Kidney (tissue), 14 donors: ENCODE data around the gene TMEM235. TPM values are rescaled to one million over a fixed set of nuclear protein-coding genes. Genes with fewer than 3 reads are reported as not detected.

Experiments used
- DNase-seq, 5 donors: peaks; one replicate each; pipeline ENCODE4 v3.0.0-alpha.2; 2013 to 2020
- FAIRE-seq: peaks from 2 replicates; lab custom pipeline; 2012; peaks lifted over from hg19 to GRCh38; lab: Jason Lieb, UNC
- H3K27ac ChIP-seq, 2 donors: one replicate each; pipeline ENCODE4 v1.7.0; 2013; ENCODE audit warnings: low read depth in 2 of 2, low read length in 2 of 2, inconsistent platforms in 1 of 2
- H3K27me3 ChIP-seq: one replicate; pipeline ENCODE4 v1.7.1; 2013; ENCODE audit warnings: low read length, inconsistent platforms; ENCODE audit not compliant: control insufficient read depth, insufficient read depth
- H3K36me3 ChIP-seq, 3 donors: one replicate each; pipeline versions ENCODE4 v1.7.0 to v1.7.1; 2013; ENCODE audit warnings: low read length in 3 of 3, control low read depth in 1 of 3, inconsistent platforms in 1 of 3; ENCODE audit not compliant: insufficient read depth in 3 of 3, control insufficient read depth in 2 of 3
- H3K4me1 ChIP-seq, 3 donors: one replicate each; pipeline versions ENCODE4 v1.7.0 to v1.7.1; 2013; ENCODE audit warnings: low read length in 3 of 3, inconsistent platforms in 1 of 3, low read depth in 1 of 3; ENCODE audit not compliant: control insufficient read depth in 2 of 3, insufficient read depth in 2 of 3
- H3K4me3 ChIP-seq, 3 donors: one replicate each; pipeline versions ENCODE4 v1.7.0 to v1.8.1; 2013; ENCODE audit warnings: low read length in 3 of 3, control low read depth in 1 of 3, inconsistent platforms in 1 of 3
- H3K9ac ChIP-seq, 3 donors: one replicate each; pipeline versions ENCODE4 v1.7.0 to v1.7.1; 2013; ENCODE audit warnings: low read length in 3 of 3, control low read depth in 1 of 3, inconsistent platforms in 1 of 3
- H3K9me3 ChIP-seq, 3 donors: one replicate each; pipeline versions ENCODE4 v1.7.0 to v1.7.1; 2013; ENCODE audit warnings: low read length in 3 of 3, control low read depth in 1 of 3, inconsistent platforms in 1 of 3; ENCODE audit not compliant: control insufficient read depth in 2 of 3, insufficient read depth in 1 of 3
- CTCF ChIP-seq: IDR thresholded peaks from 3 replicates; pipeline ENCODE4 v1.5.1; 2012; ENCODE audit warnings: mild to moderate bottlenecking, moderate library complexity, borderline replicate concordance; ENCODE audit not compliant: insufficient read depth; ENCODE audit errors: extremely low read depth
- intact Hi-C: fragments of 100-400 bp; cut with DNase I; formaldehyde crosslinking; loops from one replicate; pipeline ENCODE4 v1.11.1; 2022
- polyA plus RNA-seq: library from polyadenylated mRNA; stranded (reverse); fragments of 350-450 nt; fragmentation: Illumina TruSeq; extraction: RNeasy Lipid Tissue Mini Kit (QIAGEN cat#74804); gene quantifications from one replicate; pipeline ENCODE4 v1.2.3, GENCODE V29; 2014; ENCODE audit warnings: low read depth, low replicate concordance; ENCODE audit not compliant: insufficient read depth
- total RNA-seq: library from RNA; stranded (reverse); fragmentation: NEBNext Ultra II Directional; extraction: Animal tissue kit (Norgen Biotek cat#: 25700); gene quantifications from one replicate; pipeline ENCODE4 v1.2.1, GENCODE V29; 2021
- donor health status: control.
- donor health status: control.
- donor health status: control.
- donor health status: control.
- donor health status: control.
- donor health status: DM: yes; HTN: yes; CAD: no.
- donor health status: Normal renal cell carcinoma (clear cell type).

TMEM235 gene
- total and polyA plus RNA-seq, 2 donors from 2014 or later = not detected

- H3K4me3 ChIP-seq = no peak overlapping the region
- DNase-seq (peak in 1 of 5 donors; percentile 51), FAIRE-seq (no peak)
- TF ChIP-seq CTCF = no peak
- no peaks in the 10 kb centered on the region for H3K9me3 ChIP-seq
- no peak overlapping the region for H3K27ac ChIP-seq
- H3K4me1 ChIP-seq = no peaks in the 10 kb centered on the region
- no peaks in the 10 kb centered on the region for H3K27me3 ChIP-seq
- no peaks in the 10 kb centered on the region for H3K36me3 ChIP-seq
- intact Hi-C loops = no loop called here
- no peak overlapping the region for H3K9ac ChIP-seq
These were observed 7.0 kb upstream of the TMEM235 start for GRCh38 chr17:78224231-78225087.

- no peaks in the 10 kb centered on the region for H3K9me3 ChIP-seq
- H3K4me1 ChIP-seq = no peaks in the 10 kb centered on the region
- no peak overlapping the region for H3K9ac ChIP-seq
- intact Hi-C loops = no loop called here
- H3K27ac ChIP-seq = no peak overlapping the region
- H3K4me3 ChIP-seq = no peak overlapping the region
- no peaks in the 10 kb centered on the region for H3K36me3 ChIP-seq
- DNase-seq (no peak), FAIRE-seq (no peak)
- no peaks in the 10 kb centered on the region for H3K27me3 ChIP-seq
- no peak for TF ChIP-seq CTCF
These were observed 6.2 kb upstream of the TMEM235 start for GRCh38 chr17:78225088-78225865.

DNA sequence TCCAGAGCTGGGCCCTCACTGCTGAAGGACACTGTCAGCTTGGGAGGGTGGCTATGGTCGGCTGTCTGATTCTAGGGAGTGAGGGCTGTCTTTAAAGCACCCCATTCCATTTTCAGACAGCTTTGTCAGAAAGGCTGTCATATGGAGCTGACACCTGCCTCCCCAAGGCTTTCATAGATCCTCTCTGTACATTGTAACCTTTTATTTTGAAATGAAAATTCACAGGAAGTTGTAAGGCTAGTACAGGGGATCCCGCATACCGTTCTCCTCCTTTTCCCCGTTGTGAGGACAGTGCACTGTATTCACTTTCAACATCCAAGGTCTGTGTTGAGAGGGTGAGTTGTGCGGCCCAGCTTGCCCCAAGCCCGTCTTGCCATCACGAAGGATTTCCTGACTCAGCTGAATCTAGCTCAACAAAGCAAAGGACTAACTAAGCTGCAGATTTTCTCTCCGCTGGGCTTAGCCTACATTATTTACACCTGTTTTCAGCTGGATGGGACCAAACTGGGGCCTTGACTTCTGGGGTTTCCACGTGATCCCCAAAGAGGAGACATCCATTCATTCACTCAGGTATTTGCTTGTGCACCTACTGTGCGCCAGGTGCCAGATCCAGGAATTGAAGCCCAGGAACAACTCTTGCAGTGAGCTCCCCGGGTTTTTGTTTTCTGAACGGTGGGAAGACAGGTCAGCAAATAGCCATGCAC is 5.2 kb upstream of the TMEM235 start:
- no peaks in the 10 kb centered on the region for H3K9me3 ChIP-seq
- H3K27me3 ChIP-seq = no peaks in the 10 kb centered on the region
- no peaks in the 10 kb centered on the region for H3K36me3 ChIP-seq
- no peak overlapping the region for H3K9ac ChIP-seq
- no peak for FAIRE-seq
- H3K4me1 ChIP-seq = no peaks in the 10 kb centered on the region
- no peak for TF ChIP-seq CTCF
- no peak for DNase-seq
- intact Hi-C loops = no loop called here
- H3K4me3 ChIP-seq = no peak overlapping the region
- no peak overlapping the region for H3K27ac ChIP-seq
